ENCODE data around the gene MSL2.
"Not testable (repeated sequence)": the region's sequence is repeated elsewhere in the genome, so short reads cannot be mapped to it uniquely, and the experiment has no call there.

MSL2 gene

DNA sequence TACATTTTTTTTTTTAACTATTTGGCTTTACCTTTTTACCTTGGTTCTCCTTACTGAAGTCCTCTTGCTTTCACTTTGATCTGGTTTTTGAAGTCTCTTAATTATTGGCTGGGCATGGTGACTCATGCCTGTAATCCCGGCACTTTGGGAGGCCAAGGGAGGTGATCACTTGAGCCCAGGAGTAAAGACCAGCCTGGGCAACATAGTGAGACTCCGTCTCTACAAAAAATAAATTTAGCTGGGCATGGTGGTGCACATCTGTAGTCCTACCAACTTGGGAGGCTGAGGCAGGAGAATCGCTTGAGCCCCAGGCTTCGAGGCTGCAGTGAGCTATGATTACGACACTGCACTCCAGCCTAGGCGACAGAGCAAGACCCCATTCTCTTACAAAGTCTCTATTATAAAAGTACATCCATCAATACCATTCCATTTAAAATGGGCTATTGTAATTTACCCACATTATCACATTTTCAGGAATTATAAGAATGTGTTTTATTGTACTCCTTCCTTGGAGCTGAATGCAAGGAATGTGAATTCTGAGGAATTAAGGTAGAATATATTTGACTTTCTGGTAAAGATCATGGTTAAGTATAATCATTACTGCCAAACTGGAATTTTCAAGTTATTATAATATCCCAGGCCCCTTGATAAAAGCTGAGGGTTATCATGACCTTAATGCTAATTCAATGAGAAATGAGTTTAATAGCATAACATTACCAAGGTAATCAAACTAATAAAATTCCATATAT lies 49.0 kb downstream of the MSL2 start:
- TF ChIP-seq, protein P1, sequence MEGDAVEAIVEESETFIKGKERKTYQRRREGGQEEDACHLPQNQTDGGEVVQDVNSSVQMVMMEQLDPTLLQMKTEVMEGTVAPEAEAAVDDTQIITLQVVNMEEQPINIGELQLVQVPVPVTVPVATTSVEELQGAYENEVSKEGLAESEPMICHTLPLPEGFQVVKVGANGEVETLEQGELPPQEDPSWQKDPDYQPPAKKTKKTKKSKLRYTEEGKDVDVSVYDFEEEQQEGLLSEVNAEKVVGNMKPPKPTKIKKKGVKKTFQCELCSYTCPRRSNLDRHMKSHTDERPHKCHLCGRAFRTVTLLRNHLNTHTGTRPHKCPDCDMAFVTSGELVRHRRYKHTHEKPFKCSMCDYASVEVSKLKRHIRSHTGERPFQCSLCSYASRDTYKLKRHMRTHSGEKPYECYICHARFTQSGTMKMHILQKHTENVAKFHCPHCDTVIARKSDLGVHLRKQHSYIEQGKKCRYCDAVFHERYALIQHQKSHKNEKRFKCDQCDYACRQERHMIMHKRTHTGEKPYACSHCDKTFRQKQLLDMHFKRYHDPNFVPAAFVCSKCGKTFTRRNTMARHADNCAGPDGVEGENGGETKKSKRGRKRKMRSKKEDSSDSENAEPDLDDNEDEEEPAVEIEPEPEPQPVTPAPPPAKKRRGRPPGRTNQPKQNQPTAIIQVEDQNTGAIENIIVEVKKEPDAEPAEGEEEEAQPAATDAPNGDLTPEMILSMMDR (IDR thresholded peaks at IDR 0.05; ENCODE audit: control insufficient read depth, insufficient read depth, low read depth, low read length, missing control alignments): no peak
- H3K4me3 ChIP-seq (ENCODE audit: control insufficient read depth, low read depth, low read length): no peak overlapping the region

DNA sequence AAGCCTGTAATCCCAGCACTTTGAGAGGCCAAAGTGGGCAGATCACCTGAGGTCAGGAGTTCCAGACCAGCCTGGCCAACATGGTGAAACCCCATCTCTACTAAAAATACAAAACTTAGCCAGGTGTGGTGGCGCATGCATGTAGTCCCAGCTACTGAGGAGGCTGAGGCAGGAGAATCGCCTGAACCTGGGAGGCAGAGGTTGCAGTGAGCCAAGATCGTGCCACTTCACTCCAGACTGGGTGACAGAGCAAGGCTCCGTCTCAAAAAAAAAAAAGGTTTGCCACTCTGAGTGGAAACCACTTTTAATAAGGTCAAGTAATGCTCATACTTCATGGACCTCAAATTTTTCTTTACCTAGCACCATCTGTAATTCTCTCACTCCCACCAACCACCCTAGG lies 51.7 kb downstream of the MSL2 start:
- H3K4me3 ChIP-seq (ENCODE audit: control insufficient read depth, low read depth, low read length); DNase-seq (ENCODE audit: low read depth): not testable (repeated sequence)

More for the DNA sequence above, 49.0 kb downstream of the MSL2 start:
- DNase-seq (ENCODE audit: low read depth): no peak

DNA sequence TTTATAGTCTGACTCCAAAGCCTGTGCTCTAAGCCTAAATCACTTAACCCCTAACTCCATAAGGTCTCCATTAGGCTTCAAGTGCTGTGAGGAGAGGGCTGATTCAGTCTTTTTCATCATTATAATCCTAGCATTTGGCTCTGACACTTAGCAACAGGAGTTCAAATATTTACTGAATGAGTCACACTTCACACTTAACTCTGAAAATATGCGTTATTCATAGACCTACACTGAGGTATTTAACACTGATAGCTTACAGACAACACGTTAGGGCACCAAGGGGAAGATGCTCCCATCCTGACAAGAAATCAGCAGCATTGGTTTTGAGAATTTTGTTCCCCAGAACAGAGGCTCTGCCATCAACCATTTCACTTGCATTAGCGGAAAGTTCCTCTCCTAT lies 53.5 kb downstream of the MSL2 start:
- peak; percentile 59 for DNase-seq (ENCODE audit: low read depth)
- TF ChIP-seq, protein P1 (IDR thresholded peaks at IDR 0.05; ENCODE audit: control insufficient read depth, insufficient read depth, low read depth, low read length, missing control alignments): no peak
- no peak overlapping the region for H3K4me3 ChIP-seq (ENCODE audit: control insufficient read depth, low read depth, low read length)

DNA sequence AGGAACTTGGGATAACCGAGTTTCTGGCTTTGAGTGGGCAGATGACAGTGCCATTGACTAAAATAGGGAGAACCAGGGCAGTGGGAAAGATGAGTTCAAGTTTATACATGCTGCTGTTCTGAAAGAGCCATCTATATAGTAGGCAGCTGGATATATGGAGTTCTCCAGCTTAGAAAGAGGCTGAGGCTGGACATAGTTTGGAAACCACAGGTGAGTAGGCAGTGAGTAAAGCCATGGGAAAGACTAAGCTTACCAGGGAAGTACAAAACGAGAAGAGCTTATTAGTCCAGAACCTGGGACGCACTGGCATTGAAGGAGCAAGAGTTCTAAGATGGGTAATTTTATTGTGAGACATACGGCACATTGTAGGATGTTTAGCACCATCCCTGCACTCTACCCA lies 54.2 kb downstream of the MSL2 start:
- DNase-seq (ENCODE audit: low read depth): no peak
- H3K4me3 ChIP-seq (ENCODE audit: control insufficient read depth, low read depth, low read length): no peak overlapping the region
- TF ChIP-seq, protein P1 (IDR thresholded peaks at IDR 0.05; ENCODE audit: control insufficient read depth, insufficient read depth, low read depth, low read length, missing control alignments): no peak

DNA sequence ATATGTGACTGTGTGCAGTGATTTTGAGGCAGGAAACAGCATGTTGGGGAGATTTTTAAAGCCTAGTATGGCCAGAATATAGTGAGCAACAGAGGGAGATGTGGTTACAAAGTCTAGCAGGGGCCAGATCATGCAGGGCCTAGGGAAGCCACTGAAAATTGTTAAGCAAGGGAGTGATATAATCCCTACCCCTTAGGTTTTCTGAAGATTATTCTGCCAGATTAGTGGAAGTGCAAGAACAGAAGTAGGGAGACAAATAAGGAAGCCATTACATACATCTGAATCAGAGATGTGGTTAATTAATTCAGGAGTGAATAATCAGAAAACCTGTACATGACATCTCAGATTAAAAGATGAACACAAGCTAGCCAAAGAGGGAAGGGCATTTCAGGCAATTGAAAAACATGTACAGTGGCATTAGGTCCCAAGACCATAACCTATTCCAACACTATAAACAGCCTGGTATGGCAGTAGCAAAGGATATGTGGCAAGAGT lies 54.8 kb downstream of the MSL2 start:
- no peak for DNase-seq (ENCODE audit: low read depth)
- TF ChIP-seq, protein P1 (IDR thresholded peaks at IDR 0.05; ENCODE audit: control insufficient read depth, insufficient read depth, low read depth, low read length, missing control alignments): no peak
- no peak overlapping the region for H3K4me3 ChIP-seq (ENCODE audit: control insufficient read depth, low read depth, low read length)

DNA sequence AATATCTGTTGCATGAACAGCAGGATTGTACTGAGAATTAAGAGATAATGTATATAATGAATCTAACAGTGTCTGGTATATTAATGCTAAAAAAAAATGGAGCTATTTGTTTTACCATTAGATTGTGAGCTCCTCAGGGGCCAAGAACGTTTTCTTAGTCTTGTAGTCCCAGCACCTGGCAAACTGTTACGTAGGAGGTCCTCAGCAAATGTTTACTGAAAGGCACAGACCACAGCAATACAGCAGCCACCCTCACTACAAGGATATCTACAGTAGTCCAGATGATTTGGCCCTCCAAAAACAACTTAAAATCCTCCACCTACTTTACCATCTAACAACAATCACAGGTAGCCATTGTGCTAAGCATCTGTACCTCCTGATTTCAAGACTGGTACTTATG lies 59.7 kb downstream of the MSL2 start:
- TF ChIP-seq, protein P1 (IDR thresholded peaks at IDR 0.05; ENCODE audit: control insufficient read depth, insufficient read depth, low read depth, low read length, missing control alignments): no peak
- H3K4me3 ChIP-seq (ENCODE audit: control insufficient read depth, low read depth, low read length): no peak overlapping the region
- DNase-seq (ENCODE audit: low read depth): no peak

DNA sequence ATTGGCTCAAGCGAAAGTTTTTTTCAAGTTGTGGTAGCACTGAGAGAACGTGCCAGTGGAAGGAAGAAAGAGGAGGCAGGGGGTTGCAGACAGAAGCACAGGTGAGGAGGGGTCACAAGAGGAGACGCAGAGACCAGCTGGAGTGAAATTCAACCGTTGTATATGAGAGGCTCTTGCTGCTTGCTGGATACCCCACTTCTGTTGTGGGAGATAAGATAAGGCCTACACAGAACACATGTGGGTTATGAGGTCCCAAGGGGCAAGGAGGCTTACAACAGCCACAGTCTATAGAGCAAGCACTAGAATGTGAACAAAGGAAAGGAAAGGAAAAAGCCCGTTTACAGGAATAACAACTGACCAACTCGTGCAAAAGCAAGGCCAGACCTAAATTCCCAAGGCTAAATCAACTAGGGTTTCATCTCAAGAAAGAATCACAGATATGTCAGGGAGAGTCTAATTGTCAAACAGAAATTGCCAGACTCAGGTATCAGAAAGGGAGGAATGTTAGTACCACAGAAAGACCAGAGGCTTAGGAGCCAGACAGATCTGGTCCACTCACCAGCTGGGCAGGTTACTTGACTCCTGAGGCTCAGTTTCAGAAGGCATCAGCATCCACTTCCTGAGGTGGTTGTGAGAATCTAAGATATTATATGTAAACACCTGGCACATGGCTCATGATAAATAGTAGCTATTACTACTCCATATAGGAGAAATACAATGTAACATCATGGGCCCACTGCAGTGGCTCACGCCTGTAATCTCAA lies 60.9 kb downstream of the MSL2 start:
- TF ChIP-seq, protein P1 (IDR thresholded peaks at IDR 0.05; ENCODE audit: control insufficient read depth, insufficient read depth, low read depth, low read length, missing control alignments): no peak
- H3K4me3 ChIP-seq (ENCODE audit: control insufficient read depth, low read depth, low read length): no peak overlapping the region
- DNase-seq (ENCODE audit: low read depth): no peak

Measured in AG09309 (cell line).